ENCODE measurements around the gene BNIP3.

- TF ChIP-seq SPI1 (IDR thresholded peaks at IDR 0.05; ENCODE audit: borderline replicate concordance, low read depth) (no peak), CTCF (IDR thresholded peaks at IDR 0.05; ENCODE audit: insufficient read depth, low read length) (no peak), POLR2AphosphoS5 (IDR thresholded peaks at IDR 0.05; ENCODE audit: low read depth) (no peak), GABPA (IDR thresholded peaks at IDR 0.05; ENCODE audit: low read depth) (no peak)
Observed at GRCh38 chr10:131938681-131939080, 43.0 kb downstream of the BNIP3 start.
